Kidney epithelial cell (primary cell): ENCODE data around the gene ABHD15. TPM values are rescaled to one million over a fixed set of nuclear protein-coding genes. Genes with fewer than 3 reads are reported as not detected.

Experiments used
- DNase-seq: peaks from one replicate; pipeline ENCODE4 v3.0.0-alpha.2; 2010; ENCODE audit warnings: low read depth
- H3K27me3 ChIP-seq: 2 replicates; pipeline ENCODE4 v1.6.0; 2011; ENCODE audit warnings: low read length; ENCODE audit not compliant: control insufficient read depth, insufficient read depth
- H3K36me3 ChIP-seq: 2 replicates; pipeline ENCODE4 v1.5.1; 2011; ENCODE audit warnings: low read length; ENCODE audit not compliant: control insufficient read depth, insufficient read depth
- H3K4me3 ChIP-seq: 2 replicates; pipeline ENCODE4 v1.5.1; 2011; ENCODE audit warnings: low read depth, mild to moderate bottlenecking, control low read depth, low read length
- CTCF ChIP-seq: IDR thresholded peaks from 2 replicates; pipeline ENCODE4 v1.5.1; 2011; ENCODE audit warnings: mild to moderate bottlenecking, moderate library complexity, low read length, control low read depth, inconsistent platforms; ENCODE audit not compliant: insufficient read depth, poor library complexity, severe bottlenecking
- total RNA-seq: library from RNA; depleted of rRNA; stranded (reverse); fragments of >200 nt; gene quantifications from 2 replicates; pipeline ENCODE4 v1.2.3, GENCODE V29; 2015

ABHD15 gene
- total RNA-seq, 1 donor from 2014 or later: 8.3 TPM

- no peak for TF ChIP-seq CTCF
- DNase-seq: no peak
- H3K36me3 ChIP-seq: no peaks in the 10 kb centered on the region
Observed at GRCh38 chr17:29607557-29608195, 40.8 kb upstream of the ABHD15 start.

GRCh38 chr17:29603109-29603674 lies 36.4 kb upstream of the ABHD15 start:
- no peak for DNase-seq
- no peak overlapping the region for H3K4me3 ChIP-seq
- H3K27me3 ChIP-seq: no peaks in the 10 kb centered on the region
- no peak for TF ChIP-seq CTCF
- H3K36me3 ChIP-seq: no peaks in the 10 kb centered on the region

More at GRCh38 chr17:29607557-29608195, 40.8 kb upstream of the ABHD15 start:
- Histone ChIP-seq H3K27me3 (peaks cover 2% of the 10 kb centered on the region), H3K4me3 (no peak overlapping the region)

DNA sequence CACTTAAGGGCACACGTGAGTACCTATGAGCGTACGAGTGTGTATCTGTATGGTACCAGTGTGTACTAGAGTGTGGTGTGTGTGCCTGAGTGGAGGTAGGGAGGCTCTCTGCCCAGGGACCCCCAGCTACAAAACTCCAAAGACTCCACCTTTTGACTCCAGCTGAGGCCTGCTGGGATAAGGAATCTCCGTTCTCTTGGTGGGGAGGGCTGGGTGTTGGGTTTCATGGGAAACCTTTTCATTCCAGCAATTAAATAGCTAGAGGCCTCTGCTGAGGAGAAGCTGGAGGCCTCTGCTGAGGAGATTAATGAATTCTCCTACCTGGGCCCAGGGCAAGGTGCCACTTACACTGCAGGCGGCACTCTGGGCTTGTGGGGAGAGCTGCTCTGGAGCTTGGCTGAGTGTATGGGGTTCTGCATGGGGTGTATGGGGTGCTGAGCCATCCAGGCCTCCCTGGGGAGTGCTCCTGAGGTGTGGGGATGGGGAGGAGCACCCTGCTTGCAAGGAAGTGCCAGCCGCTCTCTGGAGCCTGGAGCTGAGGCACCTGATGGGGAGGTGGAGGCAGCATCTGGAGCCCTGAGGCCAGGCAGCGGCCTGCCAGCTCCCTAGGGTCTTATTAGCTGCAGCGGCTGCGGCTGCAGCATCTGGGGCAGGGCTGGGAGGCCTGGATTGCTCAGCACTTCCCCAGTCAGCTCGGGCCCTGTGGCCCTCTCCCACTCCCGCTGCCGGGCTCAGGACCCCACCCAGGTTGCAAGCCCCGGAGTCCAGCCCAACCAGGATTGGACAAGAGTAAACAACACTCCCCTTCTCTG lies 30.7 kb upstream of the ABHD15 start:
- H3K27me3 ChIP-seq: no peaks in the 10 kb centered on the region
- no peak for TF ChIP-seq CTCF
- H3K36me3 ChIP-seq: no peaks in the 10 kb centered on the region
- DNase-seq: no peak
- no peak overlapping the region for H3K4me3 ChIP-seq

DNA sequence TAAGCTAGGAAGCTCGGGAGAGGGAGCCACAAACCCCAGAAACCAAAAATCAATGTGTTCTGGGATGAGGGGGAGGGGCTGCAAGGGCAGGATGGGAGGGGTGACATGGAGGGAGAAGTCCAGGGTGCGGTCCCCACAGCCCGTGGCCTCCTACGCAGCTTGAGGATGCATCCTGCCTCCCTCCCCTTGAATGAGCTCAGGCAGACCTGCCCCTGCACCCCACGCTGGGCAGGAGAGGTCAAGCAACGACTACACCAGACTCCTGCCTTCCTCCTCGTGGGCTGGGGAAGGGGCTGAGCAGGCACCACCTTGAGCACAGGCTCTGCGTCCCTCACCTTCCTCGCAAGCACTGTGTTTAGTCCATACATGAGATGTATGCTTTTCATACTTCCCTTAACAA lies 30.0 kb upstream of the ABHD15 start:
- no peaks in the 10 kb centered on the region for H3K27me3 ChIP-seq
- no peak overlapping the region for H3K4me3 ChIP-seq
- TF ChIP-seq CTCF: no peak
- DNase-seq: no peak
- no peaks in the 10 kb centered on the region for H3K36me3 ChIP-seq

DNA sequence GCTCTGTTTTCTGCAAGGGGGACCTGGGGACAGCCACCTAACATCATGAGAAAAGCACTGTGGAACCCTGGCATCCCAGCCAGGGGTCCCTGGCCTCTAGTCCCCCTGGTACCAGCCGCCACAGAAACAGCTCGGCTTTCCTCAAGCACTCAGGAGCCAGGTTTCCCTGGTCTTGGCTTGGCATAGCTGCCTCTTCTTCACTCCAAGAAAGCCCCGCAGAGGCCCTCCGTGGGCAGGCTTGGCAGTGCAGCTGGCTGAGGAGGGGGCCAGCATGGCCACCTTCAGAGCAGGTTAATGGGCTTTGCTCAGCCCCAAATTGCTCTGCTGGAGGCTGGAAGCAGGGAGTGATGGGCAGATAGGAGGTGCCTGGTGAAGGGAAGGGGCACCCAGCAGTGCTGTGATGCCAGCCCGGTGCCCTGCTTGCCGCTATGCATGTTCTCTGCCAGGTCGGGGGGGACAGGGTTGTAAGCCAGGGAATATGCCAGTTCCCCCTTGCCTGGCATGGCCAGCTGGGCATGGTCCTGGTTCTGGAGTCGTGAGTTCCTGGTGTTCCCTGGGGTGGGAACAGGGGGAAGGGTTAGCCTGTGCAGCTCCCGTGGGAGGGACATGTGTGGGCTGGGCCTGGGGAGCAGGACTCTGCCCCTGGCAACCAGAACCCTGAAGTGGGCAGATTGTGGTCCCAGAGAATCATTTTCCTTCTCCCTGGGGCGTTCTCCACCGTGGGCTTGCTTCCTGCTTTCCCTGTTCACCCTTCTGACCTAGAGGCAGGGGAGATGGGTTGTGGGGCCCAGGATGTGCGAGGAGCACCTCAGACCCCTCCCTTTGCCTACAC lies 29.3 kb upstream of the ABHD15 start:
- TF ChIP-seq CTCF: no peak
- no peak overlapping the region for H3K4me3 ChIP-seq
- H3K36me3 ChIP-seq: no peaks in the 10 kb centered on the region
- no peak for DNase-seq
- H3K27me3 ChIP-seq: no peaks in the 10 kb centered on the region
